Bronchial epithelial cell (primary cell): ENCODE data around the gene RASGRP3. TPM values are rescaled to one million over a fixed set of nuclear protein-coding genes. Genes with fewer than 3 reads are reported as not detected.

Experiments
- DNase-seq: peaks from one replicate; pipeline ENCODE4 v3.0.0-alpha.2; 2010; ENCODE audit warnings: low read depth
- FAIRE-seq: peaks from 2 replicates; lab custom pipeline; 2011; peaks lifted over from hg19 to GRCh38; lab: Jason Lieb, UNC
- H3K27me3 ChIP-seq: 2 replicates; pipeline ENCODE4 v1.5.1; 2011; ENCODE audit warnings: low read length; ENCODE audit not compliant: control insufficient read depth, insufficient read depth
- H3K36me3 ChIP-seq: 2 replicates; pipeline ENCODE4 v1.5.1; 2011; ENCODE audit warnings: low read length; ENCODE audit not compliant: control insufficient read depth, insufficient read depth
- H3K4me3 ChIP-seq: 2 replicates; pipeline ENCODE4 v1.5.1; 2011; ENCODE audit warnings: mild to moderate bottlenecking, low read depth, low read length, control low read depth
- total RNA-seq: library from RNA; depleted of rRNA; stranded (reverse); fragments of >200 nt; gene quantifications from 2 replicates; pipeline ENCODE4 v1.2.1, GENCODE V29; 2014
- TF ChIP-seq, protein P1 (sequence below): IDR thresholded peaks from 2 replicates; pipeline ENCODE4 v1.5.1; 2011; ENCODE audit warnings: mild to moderate bottlenecking, moderate library complexity, low read length, control low read depth, inconsistent platforms; ENCODE audit not compliant: insufficient read depth, severe bottlenecking

RASGRP3 gene
- total RNA-seq, 1 donor from 2014 or later: 0.79 TPM

DNA sequence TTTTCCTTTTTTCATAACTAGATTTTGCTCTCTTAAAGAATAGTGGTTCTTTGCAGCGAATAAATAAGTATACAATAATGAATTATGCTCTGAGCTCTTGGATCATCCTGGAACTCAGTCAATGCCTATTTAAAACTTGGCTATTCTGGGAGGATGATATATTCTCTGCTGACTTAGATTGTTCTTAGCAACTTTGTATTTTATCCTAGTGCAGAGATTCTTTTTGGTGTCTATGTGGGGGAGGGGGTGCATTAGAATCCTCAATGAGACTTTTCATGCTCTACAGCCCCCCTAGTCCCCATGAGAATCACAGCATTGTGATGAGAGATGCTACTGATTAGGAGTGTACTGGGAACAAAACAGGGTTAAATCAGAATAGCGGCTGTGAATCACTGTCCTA, 131.5 kb downstream of the RASGRP3 start:
- DNase-seq (no peak), FAIRE-seq (no peak)
- Histone ChIP-seq H3K27me3 (no peaks in the 10 kb centered on the region), H3K36me3 (no peaks in the 10 kb centered on the region), H3K4me3 (no peak overlapping the region)
- TF ChIP-seq, protein P1, sequence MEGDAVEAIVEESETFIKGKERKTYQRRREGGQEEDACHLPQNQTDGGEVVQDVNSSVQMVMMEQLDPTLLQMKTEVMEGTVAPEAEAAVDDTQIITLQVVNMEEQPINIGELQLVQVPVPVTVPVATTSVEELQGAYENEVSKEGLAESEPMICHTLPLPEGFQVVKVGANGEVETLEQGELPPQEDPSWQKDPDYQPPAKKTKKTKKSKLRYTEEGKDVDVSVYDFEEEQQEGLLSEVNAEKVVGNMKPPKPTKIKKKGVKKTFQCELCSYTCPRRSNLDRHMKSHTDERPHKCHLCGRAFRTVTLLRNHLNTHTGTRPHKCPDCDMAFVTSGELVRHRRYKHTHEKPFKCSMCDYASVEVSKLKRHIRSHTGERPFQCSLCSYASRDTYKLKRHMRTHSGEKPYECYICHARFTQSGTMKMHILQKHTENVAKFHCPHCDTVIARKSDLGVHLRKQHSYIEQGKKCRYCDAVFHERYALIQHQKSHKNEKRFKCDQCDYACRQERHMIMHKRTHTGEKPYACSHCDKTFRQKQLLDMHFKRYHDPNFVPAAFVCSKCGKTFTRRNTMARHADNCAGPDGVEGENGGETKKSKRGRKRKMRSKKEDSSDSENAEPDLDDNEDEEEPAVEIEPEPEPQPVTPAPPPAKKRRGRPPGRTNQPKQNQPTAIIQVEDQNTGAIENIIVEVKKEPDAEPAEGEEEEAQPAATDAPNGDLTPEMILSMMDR: no peak

DNA sequence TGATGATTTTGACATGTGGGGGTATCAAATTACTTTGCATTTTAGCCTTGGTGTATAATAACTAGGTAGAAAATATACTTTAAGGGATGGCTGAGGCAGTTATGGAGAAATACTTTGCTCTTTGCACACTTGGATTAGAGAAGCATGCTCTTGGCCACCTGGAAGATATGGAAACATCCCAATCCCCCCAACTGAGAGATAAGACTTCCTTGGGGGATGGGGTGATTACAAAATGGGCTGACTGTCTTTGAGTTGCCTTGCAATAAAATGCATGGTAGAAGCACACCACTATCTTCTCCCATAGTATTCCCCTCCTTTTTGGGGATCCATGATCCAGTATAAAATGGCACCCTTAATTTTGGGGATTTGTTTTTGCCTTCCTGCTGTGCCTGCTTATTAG, 137.7 kb downstream of the RASGRP3 start:
- FAIRE-seq: no peak
- Histone ChIP-seq H3K4me3 (no peak overlapping the region), H3K36me3 (no peaks in the 10 kb centered on the region), H3K27me3 (no peaks in the 10 kb centered on the region)
- DNase-seq: no peak
- TF ChIP-seq, protein P1: no peak

Other genes starting within 250 kb of the RASGRP3 start
- 16.1 and 18.4 TPM in 2 replicates for gene FAM98A, start 122.7 kb downstream of the RASGRP3 start, total RNA-seq